AG04449 (cell line): Measurements from ENCODE around the gene SLC25A22.
A peak's percentile ranks its signal among the peaks of the same experiment; 100 is the strongest.

Source experiments
- CTCF ChIA-PET: fragments of 350-600 bp; formaldehyde crosslinking; extraction: SDS; loops from one replicate; lab custom pipeline; 2021; ENCODE audit warnings: antibody characterized with exemption; lab: Yijun Ruan, JAX
- POLR2A ChIA-PET: fragments of 400-600, 350-600 bp; formaldehyde crosslinking; extraction: SDS; loops from one replicate; lab custom pipeline; 2020; ENCODE audit warnings: antibody characterized with exemption, inconsistent platforms; lab: Yijun Ruan, JAX
- DNase-seq: peaks from one replicate; pipeline ENCODE4 v3.0.0-alpha.2; 2010; ENCODE audit warnings: low read depth, low spot score
- H3K4me3 ChIP-seq: 2 replicates; pipeline ENCODE4 v1.5.1; 2011; ENCODE audit warnings: low read depth, mild to moderate bottlenecking, control low read depth, low read length
- CTCF ChIP-seq: IDR thresholded peaks from one replicate; pipeline ENCODE4 v1.5.1; 2011; ENCODE audit warnings: mild to moderate bottlenecking, moderate library complexity, low read length, control low read depth, inconsistent platforms; ENCODE audit not compliant: insufficient read depth; ENCODE audit errors: missing control alignments

Gene SLC25A22

GRCh38 chr11:799641-800316 lies 1.7 kb upstream of the SLC25A22 start:
- POLR2A ChIA-PET, result no interaction called here
- no peak for DNase-seq
- no peak for TF ChIP-seq CTCF
- H3K4me3 ChIP-seq, result no peak overlapping the region
- CTCF ChIA-PET, result interaction anchor here (0.9 to 1.7 kb wide), 3 partner anchors 16 to 138 kb away, joined by 4 to 6 read pairs (median 4); no protein-coding TSS in a partner anchor

GRCh38 chr11:797296-798092 lies 587 bp downstream of the SLC25A22 start:
- DNase-seq, result peak; percentile 51
- no peak for TF ChIP-seq CTCF
- peak overlapping the region; percentile 81 for H3K4me3 ChIP-seq
- ChIA-PET POLR2A (interaction anchor here (1.1 to 1.4 kb wide), 4 partner anchors 12 to 71 kb away, joined by 3 to 7 read pairs (median 5); partner anchors contain the start of genes PNPLA2 and RPLP2), CTCF (interaction anchor here (0.9 to 1.5 kb wide), 4 partner anchors 8 to 19 kb away, joined by 3 to 4 read pairs (median 3); no protein-coding TSS in a partner anchor)

GRCh38 chr11:796565-797295 lies 1.4 kb downstream of the SLC25A22 start:
- H3K4me3 ChIP-seq, result peak overlapping the region; percentile 81
- no peak for TF ChIP-seq CTCF
- POLR2A ChIA-PET, result interaction anchor here (1.1 to 2.8 kb wide), 9 partner anchors 7 to 71 kb away, joined by 3 to 11 read pairs (median 6); partner anchors contain the start of genes GATD1, PNPLA2 and RPLP2
- DNase-seq, result no peak
- CTCF ChIA-PET, result interaction anchor here (0.9 to 1.5 kb wide), 6 partner anchors 9 to 35 kb away, joined by 3 to 6 read pairs (median 3); no protein-coding TSS in a partner anchor

- ChIA-PET CTCF (interaction anchor here (1.1 to 1.4 kb wide), 2 partner anchors 12 to 34 kb away, joined by 3 to 6 read pairs; no protein-coding TSS in a partner anchor), POLR2A (interaction anchor here (1.2 to 2.8 kb wide), 7 partner anchors 8 to 48 kb away, joined by 4 to 11 read pairs (median 6); partner anchors contain the start of genes GATD1, PNPLA2 and RPLP2)
- no peak for DNase-seq
- H3K4me3 ChIP-seq, result peak overlapping the region; percentile 81
- TF ChIP-seq CTCF, result no peak
Measured at GRCh38 chr11:795634-796564, 2.2 kb downstream of the SLC25A22 start.
